A673 (cell line): ENCODE measurements around the gene WHAMM. TPM values are rescaled to one million over a fixed set of nuclear protein-coding genes. Genes with fewer than 3 reads are reported as not detected.

Experiments
- BruUV-seq: library from RNA; stranded (reverse); fragments of 400-500 nt; replicated peaks from 2 replicates; lab custom pipeline; 2021; lab: Mats Ljungman, UMichigan
- CTCF ChIA-PET: fragments of 300-600 bp; sonication (Branson Sonifier 250); formaldehyde crosslinking; loops from one replicate; lab custom pipeline; 2022; ENCODE audit warnings: antibody characterized with exemption; lab: Charles Lee
- POLR2A ChIA-PET: fragments of 300-600 bp; sonication (Branson Sonifier 250); formaldehyde crosslinking; loops from one replicate; lab custom pipeline; 2022; ENCODE audit warnings: antibody characterized with exemption; ENCODE audit not compliant: low non-redundant PET; lab: Charles Lee
- DNase-seq: peaks from one replicate; pipeline ENCODE4 v3.0.0-alpha.2; 2015; ENCODE audit warnings: low spot score
- H3K27ac ChIP-seq: fragments of 200-600 bp; sonication (generic); 2 replicates; pipeline ENCODE4 v1.5.1; 2016; ENCODE audit warnings: mixed run types, low read depth, mild to moderate bottlenecking, mixed read lengths, antibody characterized with exemption, low read length; ENCODE audit not compliant: poor library complexity, severe bottlenecking
- H3K27me3 ChIP-seq: fragments of 200-600 bp; sonication (generic); replicated peaks from 2 replicates; pipeline ENCODE4 v1.6.1; 2017; ENCODE audit warnings: mixed run types, low read depth, mild to moderate bottlenecking, mixed read lengths, antibody characterized with exemption, low read length; ENCODE audit not compliant: insufficient read depth, poor library complexity
- H3K36me3 ChIP-seq: fragments of 200-600 bp; sonication (generic); 2 replicates; pipeline ENCODE4 v1.6.1; 2016; ENCODE audit warnings: mixed run types, mild to moderate bottlenecking, mixed read lengths, antibody characterized with exemption, low read length; ENCODE audit not compliant: insufficient read depth, poor library complexity, severe bottlenecking
- H3K4me1 ChIP-seq: fragments of 200-600 bp; sonication (generic); 2 replicates; pipeline ENCODE4 v1.6.1; 2017; ENCODE audit warnings: mixed run types, mild to moderate bottlenecking, mixed read lengths, antibody characterized with exemption, low read length; ENCODE audit not compliant: insufficient read depth, poor library complexity, severe bottlenecking
- H3K4me3 ChIP-seq: fragments of 200-600 bp; sonication (generic); 2 replicates; pipeline ENCODE4 v1.5.1; 2016; ENCODE audit warnings: low read depth, mixed run types, mild to moderate bottlenecking, mixed read lengths, low read length; ENCODE audit not compliant: poor library complexity, severe bottlenecking
- H3K9me3 ChIP-seq: fragments of 200-600 bp; sonication (generic); 2 replicates; pipeline ENCODE4 v1.6.1; 2016; ENCODE audit warnings: mixed run types, low read depth, mild to moderate bottlenecking, mixed read lengths, antibody characterized with exemption, low read length; ENCODE audit not compliant: poor library complexity, severe bottlenecking
- EZH2 ChIP-seq: fragments of 200-600 bp; sonication (generic); IDR thresholded peaks from 2 replicates; pipeline ENCODE4 v1.6.1; 2017; ENCODE audit warnings: borderline replicate concordance, low read depth, mild to moderate bottlenecking, mixed read lengths, antibody characterized with exemption, low read length; ENCODE audit not compliant: poor library complexity, severe bottlenecking
- intact Hi-C: fragments of 100-400 bp; cut with micrococcal nuclease; formaldehyde crosslinking; loops from one replicate; pipeline ENCODE4 v1.10.0; 2022; ENCODE audit not compliant: unreplicated experiment
- total RNA-seq: library from RNA; stranded (reverse); gene quantifications from 2 replicates; pipeline ENCODE4 v1.2.3, GENCODE V29; 2021
- TF ChIP-seq, protein P1 (sequence below): fragments of 300-800, 200-600 bp; sonication (generic); conservative IDR thresholded peaks from 2 replicates; pipeline ENCODE4 v1.5.1; 2017; ENCODE audit warnings: low read depth, mild to moderate bottlenecking, antibody characterized with exemption, low read length, moderate library complexity, mixed read lengths

Gene WHAMM
- total RNA-seq, 1 experiment from 2014 or later: 5.1 TPM

DNA sequence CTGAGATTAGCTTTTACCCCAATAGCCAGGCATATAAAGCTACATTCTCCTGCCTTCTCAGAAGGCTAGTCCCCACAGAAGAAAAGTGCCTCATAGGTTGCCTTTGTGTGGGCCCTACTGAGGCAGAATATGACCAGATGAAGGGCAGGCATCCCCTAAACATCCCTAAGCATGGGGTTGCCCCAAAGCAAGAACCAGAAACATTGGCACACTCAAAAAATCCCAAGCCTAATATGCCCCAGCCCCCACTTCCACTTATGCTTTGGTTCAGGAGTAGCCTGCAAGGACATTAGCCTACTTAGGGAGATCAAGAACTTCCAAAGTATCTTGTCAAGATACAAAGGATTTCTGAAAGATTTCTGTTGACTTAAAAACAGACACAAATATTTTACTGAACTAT is 29.7 kb downstream of the WHAMM start:
- Histone ChIP-seq H3K4me1 (no peaks in the 10 kb centered on the region), H3K36me3 (peaks cover 7% of the 10 kb centered on the region), H3K27me3 (no peaks in the 10 kb centered on the region), H3K4me3 (no peak overlapping the region), H3K9me3 (no peaks in the 10 kb centered on the region), H3K27ac (no peak overlapping the region)
- POLR2A ChIA-PET: no interaction called here
- CTCF ChIA-PET: no interaction called here
- TF ChIP-seq, protein P1, sequence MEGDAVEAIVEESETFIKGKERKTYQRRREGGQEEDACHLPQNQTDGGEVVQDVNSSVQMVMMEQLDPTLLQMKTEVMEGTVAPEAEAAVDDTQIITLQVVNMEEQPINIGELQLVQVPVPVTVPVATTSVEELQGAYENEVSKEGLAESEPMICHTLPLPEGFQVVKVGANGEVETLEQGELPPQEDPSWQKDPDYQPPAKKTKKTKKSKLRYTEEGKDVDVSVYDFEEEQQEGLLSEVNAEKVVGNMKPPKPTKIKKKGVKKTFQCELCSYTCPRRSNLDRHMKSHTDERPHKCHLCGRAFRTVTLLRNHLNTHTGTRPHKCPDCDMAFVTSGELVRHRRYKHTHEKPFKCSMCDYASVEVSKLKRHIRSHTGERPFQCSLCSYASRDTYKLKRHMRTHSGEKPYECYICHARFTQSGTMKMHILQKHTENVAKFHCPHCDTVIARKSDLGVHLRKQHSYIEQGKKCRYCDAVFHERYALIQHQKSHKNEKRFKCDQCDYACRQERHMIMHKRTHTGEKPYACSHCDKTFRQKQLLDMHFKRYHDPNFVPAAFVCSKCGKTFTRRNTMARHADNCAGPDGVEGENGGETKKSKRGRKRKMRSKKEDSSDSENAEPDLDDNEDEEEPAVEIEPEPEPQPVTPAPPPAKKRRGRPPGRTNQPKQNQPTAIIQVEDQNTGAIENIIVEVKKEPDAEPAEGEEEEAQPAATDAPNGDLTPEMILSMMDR: no peak
- TF ChIP-seq EZH2: no peak
- no TSS peak for BruUV-seq
- DNase-seq: no peak
- intact Hi-C loops: no loop called here

DNA sequence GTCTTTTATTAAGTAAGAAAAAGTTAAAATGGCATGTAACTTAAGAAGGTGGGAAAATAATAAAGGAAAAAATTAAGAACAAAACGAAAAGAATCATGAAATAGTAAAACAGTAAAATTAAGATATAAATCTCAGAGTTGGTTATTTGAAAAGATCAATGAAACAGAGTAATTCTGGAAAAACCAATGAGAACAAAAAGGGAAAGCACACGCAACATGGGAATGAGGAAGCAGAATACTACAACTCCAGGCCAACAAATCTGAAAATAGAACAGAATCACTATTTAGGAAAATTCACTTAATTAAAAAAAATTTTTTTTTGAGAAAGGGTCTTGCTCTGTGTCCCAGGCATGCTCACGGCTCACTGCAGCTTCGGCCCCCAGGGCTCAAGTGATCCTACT is 30.7 kb downstream of the WHAMM start:
- no peaks in the 10 kb centered on the region for H3K9me3 ChIP-seq
- ChIA-PET CTCF (no interaction called here), POLR2A (no interaction called here)
- H3K27me3 ChIP-seq: no peaks in the 10 kb centered on the region
- no peaks in the 10 kb centered on the region for H3K4me1 ChIP-seq
- TF ChIP-seq EZH2: no peak
- TF ChIP-seq, protein P1: no peak
- no peak overlapping the region for H3K4me3 ChIP-seq
- intact Hi-C loops: no loop called here
- H3K27ac ChIP-seq: no peak overlapping the region
- no peaks in the 10 kb centered on the region for H3K36me3 ChIP-seq
- DNase-seq: no peak
- BruUV-seq: no TSS peak

DNA sequence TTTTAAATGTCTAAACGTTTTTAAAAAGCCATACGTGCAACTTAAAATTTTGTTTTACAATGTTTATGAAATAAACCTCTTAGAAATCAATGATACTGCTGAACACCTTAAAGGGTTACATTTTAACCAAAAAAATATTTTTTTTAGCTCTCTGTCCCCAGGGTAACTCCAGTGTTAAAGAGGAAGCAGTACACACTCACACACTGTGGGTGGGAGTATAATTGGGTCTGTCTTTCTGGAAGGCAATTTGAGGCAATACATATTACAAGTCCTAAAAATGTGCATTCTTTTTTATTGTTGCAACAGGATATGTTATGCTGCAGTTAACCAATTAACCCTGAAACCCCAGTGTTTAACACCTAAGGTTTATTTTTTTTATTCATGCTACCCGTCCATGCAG is 34.1 kb downstream of the WHAMM start:
- intact Hi-C loops: no loop called here
- H3K4me3 ChIP-seq: no peak overlapping the region
- no peaks in the 10 kb centered on the region for H3K36me3 ChIP-seq
- no TSS peak for BruUV-seq
- TF ChIP-seq EZH2: no peak
- TF ChIP-seq, protein P1: no peak
- H3K27me3 ChIP-seq: no peaks in the 10 kb centered on the region
- no peak for DNase-seq
- CTCF ChIA-PET: no interaction called here
- H3K9me3 ChIP-seq: no peaks in the 10 kb centered on the region
- H3K27ac ChIP-seq: no peak overlapping the region
- H3K4me1 ChIP-seq: no peaks in the 10 kb centered on the region
- POLR2A ChIA-PET: no interaction called here
